IMR-90 (cell line): ENCODE data around the gene JADE2. TPM values are rescaled to one million over a fixed set of nuclear protein-coding genes. Genes with fewer than 3 reads are reported as not detected.

Source experiments
- ATAC-seq: fragments of 200-7000 bp; cut with Tn5 transposase; 2 replicates; pipeline ENCODE4 v1.9.1; 2020; ENCODE audit warnings: low read depth, mild to moderate bottlenecking, moderate library complexity
- BruUV-seq: library from RNA; stranded (reverse); fragments of 400-500 nt; replicated peaks from 2 replicates; lab custom pipeline; 2021; lab: Mats Ljungman, UMichigan
- CTCF ChIA-PET: fragments of 300-600 bp; formaldehyde crosslinking; extraction: SDS; loops from one replicate; lab custom pipeline; 2021; ENCODE audit warnings: antibody characterized with exemption; lab: Yijun Ruan, JAX
- POLR2A ChIA-PET: fragments of 300-600 bp; sonication (Branson Sonifier 250); formaldehyde crosslinking; loops from one replicate; lab custom pipeline; 2022; ENCODE audit warnings: antibody characterized with exemption; ENCODE audit not compliant: unreplicated experiment; lab: Charles Lee
- DNase-seq: peaks from one replicate; pipeline ENCODE4 v3.0.0; 2013
- H2AFZ ChIP-seq: replicated peaks from 2 replicates; pipeline ENCODE3; 2013; ENCODE audit warnings: low read length, mild to moderate bottlenecking; ENCODE audit not compliant: poor library complexity
- H2AK5ac ChIP-seq: 2 replicates; pipeline ENCODE4 v1.6.1; 2013; ENCODE audit warnings: low read depth, low read length, inconsistent platforms
- H2AK9ac ChIP-seq: replicated peaks from 2 replicates; pipeline ENCODE3; 2013; ENCODE audit warnings: mild to moderate bottlenecking, low read depth, low read length, moderate library complexity; ENCODE audit not compliant: poor library complexity
- H2BK120ac ChIP-seq: 2 replicates; pipeline ENCODE4 v1.6.1; 2013; ENCODE audit warnings: low read depth, low read length, inconsistent platforms
- H2BK15ac ChIP-seq: 3 replicates; pipeline ENCODE4 v1.6.1; 2013; ENCODE audit warnings: low read depth, low read length, inconsistent platforms
- H2BK20ac ChIP-seq: 2 replicates; pipeline ENCODE4 v1.6.1; 2013; ENCODE audit warnings: low read depth, mild to moderate bottlenecking, inconsistent platforms, low read length, moderate library complexity
- H2BK5ac ChIP-seq: 2 replicates; pipeline ENCODE4 v1.6.1; 2013; ENCODE audit warnings: mild to moderate bottlenecking, low read depth, low read length, inconsistent platforms; ENCODE audit not compliant: poor library complexity, severe bottlenecking
- H3K14ac ChIP-seq: replicated peaks from 2 replicates; pipeline ENCODE4 v1.6.1; 2013; ENCODE audit warnings: low read depth, low read length, inconsistent platforms
- H3K18ac ChIP-seq: 2 replicates; pipeline ENCODE4 v1.6.1; 2013; ENCODE audit warnings: low read depth, low read length, control low read depth
- H3K23ac ChIP-seq: 2 replicates; pipeline ENCODE4 v1.6.1; 2013; ENCODE audit warnings: low read depth, low read length, inconsistent platforms
- H3K27ac ChIP-seq: 2 replicates; pipeline ENCODE4 v1.5.1; 2013; ENCODE audit warnings: mild to moderate bottlenecking, control low read depth, low read length; ENCODE audit not compliant: insufficient read depth
- H3K27me3 ChIP-seq: 2 replicates; pipeline ENCODE4 v1.6.1; 2013; ENCODE audit warnings: low read length; ENCODE audit not compliant: control insufficient read depth, insufficient read depth
- H3K36me3 ChIP-seq: 2 replicates; pipeline ENCODE4 v1.6.1; 2013; ENCODE audit warnings: low read length, mixed read lengths; ENCODE audit not compliant: control insufficient read depth, insufficient read depth
- H3K4ac ChIP-seq: 2 replicates; pipeline ENCODE4 v1.6.1; 2013; ENCODE audit warnings: low read depth, low read length, inconsistent platforms
- H3K4me1 ChIP-seq: 2 replicates; pipeline ENCODE4 v1.6.1; 2013; ENCODE audit warnings: low read length, mixed read lengths; ENCODE audit not compliant: control insufficient read depth, insufficient read depth
- H3K4me2 ChIP-seq: 2 replicates; pipeline ENCODE4 v1.6.1; 2013; ENCODE audit warnings: low read depth, mild to moderate bottlenecking, control low read depth, low read length, moderate library complexity
- H3K4me3 ChIP-seq: 2 replicates; pipeline ENCODE4 v1.5.1; 2013; ENCODE audit warnings: low read depth, mild to moderate bottlenecking, control low read depth, low read length, moderate library complexity; ENCODE audit not compliant: insufficient read depth
- H3K56ac ChIP-seq: 2 replicates; pipeline ENCODE4 v1.6.1; 2013; ENCODE audit warnings: low read length, inconsistent platforms; ENCODE audit not compliant: insufficient read depth; ENCODE audit errors: extremely low read depth
- H3K79me1 ChIP-seq, 2 experiments: 2 replicates each; pipeline ENCODE4 v1.6.1; 2013; ENCODE audit warnings: low read length in 2 of 2, inconsistent platforms in 1 of 2, low read depth in 1 of 2
- H3K9ac ChIP-seq: 2 replicates; pipeline ENCODE4 v1.6.1; 2013; ENCODE audit warnings: low read depth, low read length, control low read depth
- H3K9me1 ChIP-seq: 2 replicates; pipeline ENCODE4 v1.6.1; 2013; ENCODE audit warnings: low read length, inconsistent platforms; ENCODE audit not compliant: insufficient read depth
- H3K9me3 ChIP-seq: 2 replicates; pipeline ENCODE4 v1.6.1; 2013; ENCODE audit warnings: low read length; ENCODE audit not compliant: control insufficient read depth, insufficient read depth
- H4K20me1 ChIP-seq: 2 replicates; pipeline ENCODE4 v1.6.1; 2013; ENCODE audit warnings: low read length, inconsistent platforms; ENCODE audit not compliant: insufficient read depth
- H4K5ac ChIP-seq: 2 replicates; pipeline ENCODE4 v1.6.1; 2013; ENCODE audit warnings: mild to moderate bottlenecking, low read depth, low read length, control low read depth
- H4K8ac ChIP-seq, 2 experiments: 2 replicates each; pipeline ENCODE4 v1.6.1; 2013; ENCODE audit warnings: low read depth in 2 of 2, low read length in 2 of 2, control low read depth in 1 of 2, inconsistent platforms in 1 of 2
- H4K91ac ChIP-seq: 2 replicates; pipeline ENCODE4 v1.6.1; 2013; ENCODE audit warnings: low read depth, low read length, inconsistent platforms; ENCODE audit not compliant: insufficient read depth
- BHLHE40 ChIP-seq: fragments of 150-350 bp; IDR thresholded peaks from 2 replicates; pipeline ENCODE4 v1.6.1; 2016; ENCODE audit warnings: mild to moderate bottlenecking, low read depth, low read length
- CEBPB ChIP-seq: IDR thresholded peaks from 2 replicates; pipeline ENCODE4 v1.6.1; 2012; ENCODE audit warnings: low read depth, low read length, improper control_type of control experiment
- CHD1 ChIP-seq: IDR thresholded peaks from 2 replicates; pipeline ENCODE4 v1.6.1; 2012; ENCODE audit warnings: low read depth, low read length, improper control_type of control experiment
- CTCF ChIP-seq: conservative IDR thresholded peaks from 2 replicates; pipeline ENCODE4 v1.5.1; 2012; ENCODE audit warnings: mild to moderate bottlenecking, low read depth, low read length, improper control_type of control experiment
- ELK1 ChIP-seq: fragments of 150-350 bp; IDR thresholded peaks from 2 replicates; pipeline ENCODE4 v1.6.1; 2016; ENCODE audit warnings: low read depth, mild to moderate bottlenecking, low read length, moderate library complexity, borderline replicate concordance
- FOS ChIP-seq: fragments of 150-350 bp; IDR thresholded peaks from 2 replicates; pipeline ENCODE4 v1.6.1; 2016; ENCODE audit warnings: low read depth, low read length
- MAFK ChIP-seq: IDR thresholded peaks from 2 replicates; pipeline ENCODE4 v1.6.1; 2012; ENCODE audit warnings: low read depth, low read length, improper control_type of control experiment
- MAZ ChIP-seq: IDR thresholded peaks from 2 replicates; pipeline ENCODE4 v1.6.1; 2012; ENCODE audit warnings: low read depth, mild to moderate bottlenecking, low read length, improper control_type of control experiment, moderate library complexity, borderline replicate concordance
- MXI1 ChIP-seq: IDR thresholded peaks from 2 replicates; pipeline ENCODE4 v1.6.1; 2012; ENCODE audit warnings: low read depth, mild to moderate bottlenecking, low read length, moderate library complexity, borderline replicate concordance
- NFE2L2 ChIP-seq: fragments of 150-350 bp; IDR thresholded peaks from 2 replicates; pipeline ENCODE4 v1.6.1; 2016; ENCODE audit warnings: low read depth, mild to moderate bottlenecking, low read length
- POLR2A ChIP-seq: IDR thresholded peaks from 2 replicates; pipeline ENCODE4 v1.6.1; 2012; ENCODE audit warnings: mild to moderate bottlenecking, low read depth, low read length
- RAD21 ChIP-seq: IDR thresholded peaks from 2 replicates; pipeline ENCODE4 v1.6.1; 2012; ENCODE audit warnings: low read length, improper control_type of control experiment
- RCOR1 ChIP-seq: IDR thresholded peaks from 2 replicates; pipeline ENCODE4 v1.6.1; 2012; ENCODE audit warnings: mild to moderate bottlenecking, low read length, improper control_type of control experiment; ENCODE audit not compliant: insufficient replicate concordance
- RFX5 ChIP-seq: IDR thresholded peaks from 2 replicates; pipeline ENCODE4 v1.8.0; 2012; ENCODE audit warnings: low read depth, mild to moderate bottlenecking, low read length, moderate library complexity
- SMC3 ChIP-seq: fragments of 150-350 bp; IDR thresholded peaks from 2 replicates; pipeline ENCODE4 v1.6.1; 2016; ENCODE audit warnings: low read depth, mild to moderate bottlenecking, antibody characterized with exemption, low read length, moderate library complexity
- USF2 ChIP-seq: fragments of 150-350 bp; IDR thresholded peaks from 2 replicates; pipeline ENCODE4 v1.6.1; 2017; ENCODE audit warnings: mild to moderate bottlenecking, antibody characterized with exemption, low read length, low read depth
- WGBS, 2 experiments: methylation state at CpG; one replicate each; pipeline versions ENCODE4 v1.1.5 to v1.1.7; 2013; ENCODE audit warnings: missing lambda C conversion rate in 2 of 2; ENCODE audit not compliant: insufficient read length in 1 of 2; ENCODE audit errors: extremely low coverage in 2 of 2; 5-methylcytosine and 5-hydroxymethylcytosine counted together
- dilution Hi-C: fragments of 300-500 bp; cut with HindIII; formaldehyde crosslinking; loops from one replicate; pipeline ENCODE4 v1.14.3; 2018; ENCODE audit warnings: low sequenced_read_pairs; ENCODE audit not compliant: unreplicated experiment
- in situ Hi-C: fragments of 300-500 bp; cut with MboI; formaldehyde crosslinking; loops from 3 replicates; pipeline ENCODE4 v1.14.3; 2019; ENCODE audit warnings: low sequenced_read_pairs, inconsistent platforms, mixed read lengths
- intact Hi-C: fragments of 100-400 bp; cut with micrococcal nuclease; formaldehyde crosslinking; loops from 2 replicates; pipeline ENCODE4 v1.10.0; 2022
- polyA plus RNA-seq, 3 experiments: library from polyadenylated mRNA; depleted of rRNA; stranded (reverse); fragments of >200 nt; gene quantifications; 2 replicates each; pipeline ENCODE4 v1.2.3, GENCODE V29; 2012; ENCODE audit warnings: low replicate concordance in 1 of 3
- total RNA-seq: library from RNA; depleted of rRNA; stranded (reverse); fragments of >200 nt; gene quantifications from 2 replicates; pipeline ENCODE4 v1.2.3, GENCODE V29; 2012

Gene JADE2
- total and polyA plus RNA-seq, 2 of the 4 experiments (the other 2 are of a cell fraction) = 13.3 to 14.9 TPM

DNA sequence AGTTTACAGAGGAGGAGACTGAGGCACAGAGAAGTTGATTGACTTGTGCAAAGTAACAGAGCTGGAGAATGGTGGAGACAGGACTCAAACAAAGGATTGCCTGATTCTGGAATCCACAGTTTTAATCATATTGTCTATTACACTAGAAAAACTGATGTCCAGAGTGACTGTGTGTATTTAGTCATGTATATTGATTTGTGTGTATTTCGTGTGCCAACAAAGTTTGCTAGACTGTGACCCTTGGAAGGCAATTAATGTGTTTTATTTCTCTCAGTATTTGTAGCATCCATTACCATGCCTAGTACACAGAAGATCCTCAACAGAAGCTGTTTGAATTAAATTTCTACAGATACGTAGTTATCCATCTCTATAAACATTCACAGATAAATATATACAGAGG lies 5.5 kb upstream of the JADE2 start:
- Histone ChIP-seq H4K91ac (no peak overlapping the region), H3K4me2 (no peak overlapping the region)
- CTCF ChIA-PET = no interaction called here

More for the DNA sequence above, 5.5 kb upstream of the JADE2 start:
- Histone ChIP-seq H3K9me1 (no peaks in the 10 kb centered on the region; the same call in 1 of the 2 replicates), H3K18ac (no peak overlapping the region), H2BK20ac (no peak overlapping the region), H3K27ac (no peak overlapping the region), H3K9ac (no peak overlapping the region), H3K9me3 (no peaks in the 10 kb centered on the region), H2BK5ac (no peak overlapping the region), H4K20me1 (no peaks in the 10 kb centered on the region), H3K14ac (no peak overlapping the region), H4K5ac (no peak overlapping the region), H3K36me3 (no peaks in the 10 kb centered on the region), H3K4me3 (no peak overlapping the region), H3K23ac (no peak overlapping the region), H2AFZ (no peak overlapping the region), H4K8ac (no peak overlapping the region), H3K4ac (no peak overlapping the region), H2AK5ac (no peak overlapping the region), H3K4me1 (peaks cover 4% of the 10 kb centered on the region; the same call in 1 of the 2 replicates), H3K27me3 (peaks cover 7% of the 10 kb centered on the region), H2BK120ac (no peak overlapping the region), H2AK9ac (no peak overlapping the region), H3K79me1 (no peaks in the 10 kb centered on the region; a peak in 1 of 4 replicates), H2BK15ac (no peak overlapping the region), H3K56ac (no peak overlapping the region)
- POLR2A ChIA-PET = no interaction called here
- dilution Hi-C loops = no loop called here
- WGBS, 2 experiments = no CpG with 5 or more reads among the region's 2 CpGs
- BruUV-seq = no TSS peak
- no peak for ATAC-seq
- no peak for TF ChIP-seq NFE2L2
- no peak for TF ChIP-seq CEBPB
- TF ChIP-seq MAFK = no peak
- no peak for TF ChIP-seq CHD1
- no peak for TF ChIP-seq POLR2A
- no peak for TF ChIP-seq CTCF
- TF ChIP-seq ELK1 = no peak
- no peak for TF ChIP-seq RFX5
- TF ChIP-seq MAZ = no peak
- TF ChIP-seq RCOR1 = no peak
- TF ChIP-seq RAD21 = no peak
- TF ChIP-seq BHLHE40 = no peak
- no peak for TF ChIP-seq SMC3
- no peak for TF ChIP-seq MXI1
- no peak for TF ChIP-seq USF2
- no peak for TF ChIP-seq FOS
- intact Hi-C loops = no loop called here
- in situ Hi-C loops = loop anchor here (10.0 kb wide), 1 partner anchor 105 kb away; the partner anchor contains the start of gene CDKN2AIPNL
- no peak for DNase-seq
